Jurkat, Clone E6-1 (cell line): ENCODE data around the gene IRX6. TPM values are rescaled to one million over a fixed set of nuclear protein-coding genes. Genes with fewer than 3 reads are reported as not detected.

Experiments
- DNase-seq: peaks from one replicate; pipeline ENCODE4 v3.0.0-alpha.2; 2011; ENCODE audit warnings: low read depth, low spot score
- H3K4me3 ChIP-seq: 2 replicates; pipeline ENCODE4 v1.5.1; 2011; ENCODE audit warnings: mild to moderate bottlenecking, low read length, control low read depth, moderate library complexity
- polyA plus RNA-seq: library from polyadenylated mRNA; unstranded; fragments of >200 nt; gene quantifications from one replicate; pipeline ENCODE4 v1.2.1, GENCODE V29; 2012; ENCODE audit warnings: missing spikeins; ENCODE audit not compliant: insufficient read length, insufficient read depth

Gene IRX6
- polyA plus RNA-seq: not detected

- DNase-seq: no peak
- H3K4me3 ChIP-seq: no peak within 1 kb of the TSS
These were observed at the start of gene IRX6 for GRCh38 chr16:55323637-55324271. TSS of gene IRX6 (plus strand) at chr16:55324203. CDS start at chr16:55325092, 889 bp downstream.

GRCh38 chr16:55274391-55274790, 49.6 kb upstream of the IRX6 start:
- H3K4me3 ChIP-seq: no peak overlapping the region
- DNase-seq: no peak

- no peak overlapping the region for H3K4me3 ChIP-seq
- no peak for DNase-seq
These were observed 48.8 kb upstream of the IRX6 start for GRCh38 chr16:55275167-55275566.

- DNase-seq: no peak
- no peak overlapping the region for H3K4me3 ChIP-seq
These were observed 48.1 kb upstream of the IRX6 start for GRCh38 chr16:55275869-55276268.

- H3K4me3 ChIP-seq: no peak overlapping the region
- DNase-seq: no peak
These were observed 46.5 kb upstream of the IRX6 start for GRCh38 chr16:55277536-55277935.

GRCh38 chr16:55279598-55279997, 44.4 kb upstream of the IRX6 start:
- DNase-seq: no peak
- H3K4me3 ChIP-seq: no peak overlapping the region

GRCh38 chr16:55280587-55280986, 43.4 kb upstream of the IRX6 start:
- H3K4me3 ChIP-seq: no peak overlapping the region
- no peak for DNase-seq

GRCh38 chr16:55282441-55282840, 41.6 kb upstream of the IRX6 start:
- DNase-seq: no peak
- H3K4me3 ChIP-seq: no peak overlapping the region

- no peak overlapping the region for H3K4me3 ChIP-seq
- no peak for DNase-seq
These were observed 39.9 kb upstream of the IRX6 start for GRCh38 chr16:55283812-55284717.

- DNase-seq: no peak
- H3K4me3 ChIP-seq: no peak overlapping the region
These were observed 39.3 kb upstream of the IRX6 start for GRCh38 chr16:55284718-55285099.

GRCh38 chr16:55285586-55285985, 38.4 kb upstream of the IRX6 start:
- no peak for DNase-seq

GRCh38 chr16:55289353-55289752, 34.6 kb upstream of the IRX6 start:
- H3K4me3 ChIP-seq: no peak overlapping the region
- DNase-seq: no peak

More at GRCh38 chr16:55285586-55285985, 38.4 kb upstream of the IRX6 start:
- H3K4me3 ChIP-seq: no peak overlapping the region

- DNase-seq: no peak
- no peak overlapping the region for H3K4me3 ChIP-seq
These were observed 32.2 kb upstream of the IRX6 start for GRCh38 chr16:55291847-55292246.

- DNase-seq: no peak
- H3K4me3 ChIP-seq: no peak overlapping the region
These were observed 31.5 kb upstream of the IRX6 start for GRCh38 chr16:55292491-55292890.

- DNase-seq: no peak
- H3K4me3 ChIP-seq: no peak overlapping the region
These were observed 29.9 kb upstream of the IRX6 start for GRCh38 chr16:55294129-55294528.

GRCh38 chr16:55294931-55295342, 29.1 kb upstream of the IRX6 start:
- no peak overlapping the region for H3K4me3 ChIP-seq
- DNase-seq: no peak

GRCh38 chr16:55297062-55297909, 26.7 kb upstream of the IRX6 start:
- no peak for DNase-seq
- H3K4me3 ChIP-seq: no peak overlapping the region

- H3K4me3 ChIP-seq: no peak overlapping the region
- DNase-seq: no peak
These were observed 26.0 kb upstream of the IRX6 start for GRCh38 chr16:55297910-55298479.

GRCh38 chr16:55301385-55302008, 22.5 kb upstream of the IRX6 start:
- H3K4me3 ChIP-seq: no peak overlapping the region
- DNase-seq: no peak
